ENCODE measurements around the gene HNF1B. TPM values are rescaled to one million over a fixed set of nuclear protein-coding genes. Genes with fewer than 3 reads are reported as not detected.

Gene HNF1B
- total RNA-seq, 4 donors from 2014 or later = not detected

GRCh38 chr17:37648555-37648954 lies 96.3 kb downstream of the HNF1B start:
- 50 to 57% methylated on average over 2 of the region's 2 CpGs for WGBS, 2 donors
- no peak for DNase-seq (ENCODE audit: low spot score in 2 of 2)
- intact Hi-C loops (cut with DNase I; ENCODE audit: low total_unique reads) = no loop called here
- TF ChIP-seq CTCF (IDR thresholded peaks at IDR 0.05) (no peak), POLR2A (IDR thresholded peaks at IDR 0.05) (no peak)
- H3K4me3 ChIP-seq (ENCODE audit: low read depth, poor library complexity, severe bottlenecking) = no peak overlapping the region

- DNase-seq (ENCODE audit: low spot score in 2 of 2) = no peak
- WGBS, 2 donors = 65 to 93% methylated on average over 1 of the region's 1 CpG
- TF ChIP-seq POLR2A (IDR thresholded peaks at IDR 0.05) = no peak
- no peak for TF ChIP-seq CTCF (IDR thresholded peaks at IDR 0.05)
- intact Hi-C loops (cut with DNase I; ENCODE audit: low total_unique reads) = no loop called here
- H3K4me3 ChIP-seq (ENCODE audit: low read depth, poor library complexity, severe bottlenecking) = no peak overlapping the region
Observed at GRCh38 chr17:37647856-37648255, 97.0 kb downstream of the HNF1B start.

- intact Hi-C loops (cut with DNase I; ENCODE audit: low total_unique reads) = no loop called here
- 12 to 14% methylated on average over 3 of the region's 3 CpGs for WGBS, 2 donors
- H3K4me3 ChIP-seq (ENCODE audit: low read depth, poor library complexity, severe bottlenecking) = no peak overlapping the region
- no peak for DNase-seq (ENCODE audit: low spot score in 2 of 2)
- TF ChIP-seq CTCF (IDR thresholded peaks at IDR 0.05) (no peak), POLR2A (IDR thresholded peaks at IDR 0.05) (no peak)
Observed at GRCh38 chr17:37643869-37644268, 101.0 kb downstream of the HNF1B start.

GRCh38 chr17:37643118-37643766 lies 101.6 kb downstream of the HNF1B start, which contains the start of gene DDX52:
DDX52 (minus strand) TSS chr17:37643446; CDS start chr17:37643420, 26 bp downstream.
- peak within 1 kb of the TSS; percentile 50 for H3K4me3 ChIP-seq (ENCODE audit: low read depth, poor library complexity, severe bottlenecking)
- 0% methylated on average over 42 to 43 of the region's 43 CpGs for WGBS, 2 donors
- no peak for TF ChIP-seq CTCF (IDR thresholded peaks at IDR 0.05)
- TF ChIP-seq POLR2A (IDR thresholded peaks at IDR 0.05) = no peak
- peak; percentile 91 to 98 for DNase-seq (ENCODE audit: low spot score in 2 of 2)
- intact Hi-C loops (cut with DNase I; ENCODE audit: low total_unique reads) = no loop called here

DNA sequence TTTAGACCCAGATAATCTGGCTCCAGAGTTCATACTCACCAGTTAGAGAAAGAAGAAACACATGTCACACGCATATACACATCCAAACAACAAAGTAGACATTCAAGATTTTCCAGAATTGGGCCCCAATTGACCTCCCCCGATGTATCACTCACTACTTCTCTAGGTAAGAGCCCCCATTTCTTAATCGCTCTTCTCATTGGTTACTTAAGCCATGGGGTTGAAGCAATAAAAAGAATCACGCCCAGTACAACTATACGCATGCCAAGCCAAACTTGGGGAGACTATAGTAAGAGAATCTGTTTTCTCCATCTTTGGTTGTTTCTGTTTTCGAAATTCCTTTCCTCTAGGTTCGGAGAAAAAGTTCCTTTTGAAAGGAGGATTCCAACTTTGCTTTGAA lies 102.2 kb downstream of the HNF1B start:
- intact Hi-C loops (cut with DNase I; ENCODE audit: low total_unique reads) = no loop called here
- no peak for DNase-seq (ENCODE audit: low spot score in 2 of 2)
- peak overlapping the region; percentile 50 for H3K4me3 ChIP-seq (ENCODE audit: low read depth, poor library complexity, severe bottlenecking)
- WGBS, 2 donors = 0% methylated on average over 7 of the region's 7 CpGs
- no peak for TF ChIP-seq POLR2A (IDR thresholded peaks at IDR 0.05)
- no peak for TF ChIP-seq CTCF (IDR thresholded peaks at IDR 0.05)

- DNase-seq (ENCODE audit: low spot score in 2 of 2) = no peak
- TF ChIP-seq POLR2A (IDR thresholded peaks at IDR 0.05) (no peak), CTCF (IDR thresholded peaks at IDR 0.05) (no peak)
- H3K4me3 ChIP-seq (ENCODE audit: low read depth, poor library complexity, severe bottlenecking) = no peak overlapping the region
- intact Hi-C loops (cut with DNase I; ENCODE audit: low total_unique reads) = no loop called here
Observed at GRCh38 chr17:37640015-37640414, 104.8 kb downstream of the HNF1B start.

Measured in lower leg skin (tissue), 4 donors.